CD4-positive, CD25-positive, alpha-beta regulatory T cell (primary cell): Measurements from ENCODE around the gene GPR101. TPM values are rescaled to one million over a fixed set of nuclear protein-coding genes. Genes with fewer than 3 reads are reported as not detected.
A peak's percentile ranks its signal among the peaks of the same experiment; 100 is the strongest.

Experiments
- ATAC-seq, 2 donors: fragments of 150-1000 bp; cut with Tn5 transposase; one replicate each; pipeline ENCODE4 v1.10.0; 2021; ENCODE audit warnings: low read depth in 2 of 2, moderate number of reproducible peaks in 2 of 2, moderate library complexity in 1 of 2
- DNase-seq, 3 donors: peaks; one replicate each; pipeline versions ENCODE4 v3.0.0 to v3.0.0-alpha.2; 2012 to 2022; ENCODE audit warnings: mixed read lengths in 1 of 3
- H3K27ac ChIP-seq: one replicate; pipeline ENCODE4 v1.7.0; 2013; ENCODE audit warnings: mild to moderate bottlenecking, low read length; ENCODE audit not compliant: insufficient read depth, poor library complexity, severe bottlenecking
- H3K27me3 ChIP-seq: one replicate; pipeline ENCODE4 v1.7.0; 2013; ENCODE audit warnings: low read length; ENCODE audit not compliant: control insufficient read depth, insufficient read depth
- H3K36me3 ChIP-seq: one replicate; pipeline ENCODE4 v1.7.0; 2013; ENCODE audit warnings: mild to moderate bottlenecking, low read length, moderate library complexity; ENCODE audit not compliant: control insufficient read depth, insufficient read depth
- H3K4me1 ChIP-seq: 2 replicates; pipeline ENCODE4 v1.7.0; 2013; ENCODE audit warnings: mild to moderate bottlenecking, low read length; ENCODE audit not compliant: insufficient read depth, control insufficient read depth, poor library complexity, severe bottlenecking
- H3K4me3 ChIP-seq: one replicate; pipeline ENCODE4 v1.7.0; 2013; ENCODE audit warnings: low read depth, mild to moderate bottlenecking, low read length, moderate library complexity
- H3K9me3 ChIP-seq, 2 experiments: 1 replicate in 1 of 2; 2 replicates in 1 of 2; pipeline ENCODE4 v1.7.0; 2013; ENCODE audit warnings: low read length in 2 of 2, mild to moderate bottlenecking in 1 of 2, moderate library complexity in 1 of 2; ENCODE audit not compliant: control insufficient read depth in 2 of 2
- H3K27ac Mint-ChIP-seq, 3 donors: one replicate each; pipeline ENCODE4 v1.8.0; 2020 to 2022; ENCODE audit warnings: mild to moderate bottlenecking in 3 of 3, mixed read lengths in 3 of 3, moderate library complexity in 2 of 3
- H3K27me3 Mint-ChIP-seq: one replicate; pipeline ENCODE4 v1.8.0; 2022; ENCODE audit warnings: mild to moderate bottlenecking, mixed read lengths
- H3K36me3 Mint-ChIP-seq: one replicate; pipeline ENCODE4 v1.8.0; 2020; ENCODE audit warnings: mixed read lengths
- H3K4me1 Mint-ChIP-seq, 4 donors: one replicate each; pipeline ENCODE4 v1.8.0; 2020 to 2022; ENCODE audit warnings: mixed read lengths in 4 of 4, mild to moderate bottlenecking in 1 of 4
- H3K4me3 Mint-ChIP-seq, 4 donors: one replicate each; pipeline ENCODE4 v1.8.0; 2020 to 2022; ENCODE audit warnings: mild to moderate bottlenecking in 4 of 4, mixed read lengths in 4 of 4, moderate library complexity in 3 of 4
- H3K9me3 Mint-ChIP-seq, 7 donors: one replicate each; pipeline ENCODE4 v1.8.0; 2020 to 2022; ENCODE audit warnings: mixed read lengths in 7 of 7, mild to moderate bottlenecking in 3 of 7, moderate library complexity in 2 of 7
- polyA plus RNA-seq, 4 donors: library from polyadenylated mRNA; unstranded; fragments of 300-500 nt; fragmentation: Illumina TruSeq; gene quantifications; one replicate each; pipeline ENCODE4 v1.2.3, GENCODE V29; 2021
- total RNA-seq: library from RNA; stranded (reverse); gene quantifications from one replicate; pipeline ENCODE4 v1.2.3, GENCODE V29; 2022

Gene GPR101, protein sequence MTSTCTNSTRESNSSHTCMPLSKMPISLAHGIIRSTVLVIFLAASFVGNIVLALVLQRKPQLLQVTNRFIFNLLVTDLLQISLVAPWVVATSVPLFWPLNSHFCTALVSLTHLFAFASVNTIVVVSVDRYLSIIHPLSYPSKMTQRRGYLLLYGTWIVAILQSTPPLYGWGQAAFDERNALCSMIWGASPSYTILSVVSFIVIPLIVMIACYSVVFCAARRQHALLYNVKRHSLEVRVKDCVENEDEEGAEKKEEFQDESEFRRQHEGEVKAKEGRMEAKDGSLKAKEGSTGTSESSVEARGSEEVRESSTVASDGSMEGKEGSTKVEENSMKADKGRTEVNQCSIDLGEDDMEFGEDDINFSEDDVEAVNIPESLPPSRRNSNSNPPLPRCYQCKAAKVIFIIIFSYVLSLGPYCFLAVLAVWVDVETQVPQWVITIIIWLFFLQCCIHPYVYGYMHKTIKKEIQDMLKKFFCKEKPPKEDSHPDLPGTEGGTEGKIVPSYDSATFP
- total RNA-seq (not detected), polyA plus RNA-seq (not detected)

DNA sequence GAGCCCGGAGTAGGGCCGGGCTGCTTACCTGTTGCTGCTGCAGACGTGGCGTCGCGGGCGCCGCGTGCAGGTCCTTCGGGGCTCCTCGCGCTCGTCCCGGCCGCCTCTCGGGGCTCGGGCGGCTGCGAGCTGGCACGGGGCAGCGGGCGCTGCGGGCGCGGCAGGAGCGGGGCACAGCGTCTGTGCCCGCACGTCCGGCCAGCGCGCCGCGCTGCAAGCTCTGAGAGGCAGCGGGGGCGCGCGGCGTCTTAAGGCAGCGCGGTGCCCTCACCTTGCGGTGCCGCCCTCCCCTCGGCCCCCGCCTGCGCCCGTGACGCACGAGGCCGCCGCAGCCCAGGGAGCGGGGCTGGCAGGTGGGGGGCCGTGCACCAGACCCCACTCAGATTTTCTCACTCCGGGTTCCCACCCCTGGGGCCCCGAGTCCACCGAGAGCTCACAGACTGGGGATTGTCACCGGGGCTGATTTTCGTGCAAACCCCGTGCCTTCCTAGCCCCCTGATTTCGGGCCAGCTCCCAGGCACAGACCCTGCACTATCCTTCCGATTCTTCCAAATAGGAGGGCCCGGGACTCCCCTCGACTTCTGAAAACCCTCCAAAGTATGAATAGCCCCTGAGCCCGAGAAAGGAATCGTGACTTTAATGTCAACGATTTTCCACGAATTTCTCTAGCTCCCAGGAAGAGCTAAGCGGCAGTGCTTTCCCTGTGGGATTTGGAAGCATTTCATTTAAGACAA lies at the start of gene GPR101:
Gene GPR101 (minus strand): TSS at position 222 of the 734 bp plus-strand sequence. CDS start 2,321 bp downstream, outside the sequence.
- Histone ChIP-seq H3K36me3 (no peaks in the 10 kb centered on the region), H3K4me1 (peaks cover 12% of the 10 kb centered on the region), H3K27me3 (peaks cover 17% of the 10 kb centered on the region), H3K4me3 (no peak within 1 kb of the TSS), H3K27ac (no peak within 1 kb of the TSS), H3K9me3 (no peaks in the 10 kb centered on the region)
- Mint-ChIP-seq H3K9me3 (peaks cover 0 to 2% (median 0%) of the 10 kb centered on the region in 7 donors), H3K4me1 (peaks cover 0 to 12% (median 6%) of the 10 kb centered on the region in 4 donors), H3K4me3 (peak within 1 kb of the TSS in 3 of 4 donors; percentile 15 to 79 (median 31)), H3K27me3 (peaks cover 58% of the 10 kb centered on the region), H3K27ac (no peak within 1 kb of the TSS), H3K36me3 (no peaks in the 10 kb centered on the region)
- no peak for ATAC-seq
- DNase-seq, result peak in 1 of 3 donors; percentile 16

DNA sequence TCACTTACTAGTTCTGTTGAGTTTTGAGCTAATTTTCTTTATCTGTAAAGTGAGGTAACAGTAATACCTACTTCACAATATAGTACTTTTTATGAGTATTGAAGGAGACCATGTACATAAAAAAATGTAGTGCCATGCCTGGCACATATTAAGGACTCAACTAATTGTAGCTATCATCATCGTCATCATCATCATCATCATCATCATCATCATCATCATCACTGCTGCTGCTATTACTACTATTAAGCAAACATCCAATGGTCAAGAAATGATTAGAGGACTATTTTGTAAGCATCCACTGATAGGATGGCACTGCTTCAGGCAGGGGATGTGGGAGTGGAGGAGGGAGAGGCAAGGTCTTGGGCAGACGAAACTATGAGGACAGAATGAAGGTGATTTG lies 47.4 kb upstream of the GPR101 start:
- no peaks in the 10 kb centered on the region for H3K36me3 ChIP-seq
- DNase-seq (no peak), ATAC-seq (no peak)
- peaks cover 3% of the 10 kb centered on the region for H3K27me3 ChIP-seq
- H3K4me1 ChIP-seq, result no peaks in the 10 kb centered on the region
- peaks cover 0 to 3% (median 0%) of the 10 kb centered on the region in 7 donors for H3K9me3 Mint-ChIP-seq
- H3K4me3 Mint-ChIP-seq, result no peak overlapping the region
- H3K27ac ChIP-seq, result no peak overlapping the region
- H3K36me3 Mint-ChIP-seq, result no peaks in the 10 kb centered on the region
- H3K27me3 Mint-ChIP-seq, result peaks cover 6% of the 10 kb centered on the region
- H3K27ac Mint-ChIP-seq, result no peak overlapping the region
- no peak overlapping the region for H3K4me3 ChIP-seq
- no peaks in the 10 kb centered on the region for H3K4me1 Mint-ChIP-seq
- H3K9me3 ChIP-seq, result no peaks in the 10 kb centered on the region

DNA sequence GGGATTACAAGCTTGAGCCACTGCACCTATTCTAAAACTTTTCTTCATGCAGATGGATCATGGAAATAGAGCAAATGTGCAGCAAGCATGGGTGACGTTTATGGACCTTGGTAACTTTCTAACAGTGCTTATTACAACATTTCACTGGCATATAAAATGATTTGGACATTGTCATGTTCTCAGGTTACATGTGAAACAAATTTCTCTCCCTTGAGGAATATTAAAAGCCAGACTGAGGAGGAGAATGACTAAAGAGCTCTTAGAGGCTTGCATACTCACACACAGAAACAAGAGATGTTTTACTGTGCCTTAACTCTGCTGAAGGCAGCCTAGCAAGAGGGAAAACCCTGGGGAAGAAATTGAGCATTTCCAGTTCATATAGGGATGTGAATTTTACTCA lies 38.6 kb upstream of the GPR101 start:
- Mint-ChIP-seq H3K4me1 (no peaks in the 10 kb centered on the region), H3K4me3 (peak overlapping the region in 1 of 4 donors; percentile 92), H3K27ac (no peak overlapping the region), H3K9me3 (peaks cover 0 to 4% (median 0%) of the 10 kb centered on the region in 7 donors), H3K36me3 (no peaks in the 10 kb centered on the region), H3K27me3 (peaks cover 6% of the 10 kb centered on the region)
- Histone ChIP-seq H3K36me3 (no peaks in the 10 kb centered on the region), H3K27me3 (no peaks in the 10 kb centered on the region), H3K4me1 (no peaks in the 10 kb centered on the region), H3K9me3 (no peaks in the 10 kb centered on the region), H3K27ac (no peak overlapping the region), H3K4me3 (no peak overlapping the region)
- no peak for DNase-seq
- no peak for ATAC-seq

DNA sequence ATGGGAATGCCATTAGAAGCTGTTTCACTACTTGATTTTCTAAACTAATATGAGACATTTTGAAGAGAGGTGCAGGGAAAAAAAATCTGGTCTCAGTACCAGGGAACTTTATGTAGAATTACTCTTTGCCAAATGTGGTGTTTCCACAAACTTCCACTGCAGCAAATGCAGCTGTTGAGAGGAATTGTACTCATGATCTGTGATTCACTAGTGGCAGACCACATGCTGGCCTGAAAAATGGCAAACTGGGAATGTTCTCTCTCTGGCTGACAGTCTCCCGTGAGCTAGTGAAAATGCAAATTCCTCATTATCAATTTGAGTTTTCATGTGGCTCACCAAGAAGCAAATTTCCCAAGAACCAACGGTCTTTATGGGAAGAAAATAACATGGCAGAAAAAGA lies 37.8 kb upstream of the GPR101 start:
- DNase-seq, result no peak

DNA sequence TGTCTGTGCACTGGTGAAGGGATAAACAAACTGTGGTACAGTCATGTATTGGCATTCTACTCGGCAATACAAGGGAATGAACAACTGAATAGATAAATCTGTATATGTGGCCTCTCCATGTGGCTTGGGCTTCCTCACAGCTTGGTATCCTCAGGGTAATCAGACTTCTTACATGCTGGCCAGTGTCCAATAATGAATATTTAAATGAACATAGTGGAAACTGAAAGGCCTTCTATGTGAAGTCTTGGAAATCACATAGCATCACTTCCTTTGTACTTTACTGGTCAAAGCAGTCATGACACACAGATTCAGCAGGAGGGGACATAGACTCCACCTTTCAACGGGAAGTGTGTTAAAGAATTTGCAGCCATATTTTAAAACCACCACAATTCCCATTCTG lies 33.4 kb upstream of the GPR101 start:
- Histone ChIP-seq H3K36me3 (no peaks in the 10 kb centered on the region), H3K4me1 (no peaks in the 10 kb centered on the region), H3K4me3 (no peak overlapping the region), H3K27me3 (no peaks in the 10 kb centered on the region), H3K9me3 (no peaks in the 10 kb centered on the region), H3K27ac (no peak overlapping the region)
- H3K36me3 Mint-ChIP-seq, result no peaks in the 10 kb centered on the region
- no peaks in the 10 kb centered on the region for H3K4me1 Mint-ChIP-seq
- ATAC-seq, result no peak
- no peak for DNase-seq
- H3K27ac Mint-ChIP-seq, result no peak overlapping the region
- H3K27me3 Mint-ChIP-seq, result no peaks in the 10 kb centered on the region
- no peaks in the 10 kb centered on the region for H3K9me3 Mint-ChIP-seq
- H3K4me3 Mint-ChIP-seq, result no peak overlapping the region

More for the DNA sequence above, 37.8 kb upstream of the GPR101 start:
- peaks cover 6% of the 10 kb centered on the region for H3K27me3 Mint-ChIP-seq
- no peaks in the 10 kb centered on the region for H3K27me3 ChIP-seq
- no peaks in the 10 kb centered on the region for H3K36me3 ChIP-seq
- no peak overlapping the region for H3K27ac Mint-ChIP-seq
- no peak overlapping the region for H3K27ac ChIP-seq
- no peak for ATAC-seq
- H3K4me3 ChIP-seq, result no peak overlapping the region
- H3K4me1 ChIP-seq, result no peaks in the 10 kb centered on the region
- no peak overlapping the region for H3K4me3 Mint-ChIP-seq
- no peaks in the 10 kb centered on the region for H3K4me1 Mint-ChIP-seq
- H3K36me3 Mint-ChIP-seq, result no peaks in the 10 kb centered on the region
- H3K9me3 Mint-ChIP-seq, result peaks cover 0 to 4% (median 0%) of the 10 kb centered on the region in 7 donors
- H3K9me3 ChIP-seq, result no peaks in the 10 kb centered on the region

DNA sequence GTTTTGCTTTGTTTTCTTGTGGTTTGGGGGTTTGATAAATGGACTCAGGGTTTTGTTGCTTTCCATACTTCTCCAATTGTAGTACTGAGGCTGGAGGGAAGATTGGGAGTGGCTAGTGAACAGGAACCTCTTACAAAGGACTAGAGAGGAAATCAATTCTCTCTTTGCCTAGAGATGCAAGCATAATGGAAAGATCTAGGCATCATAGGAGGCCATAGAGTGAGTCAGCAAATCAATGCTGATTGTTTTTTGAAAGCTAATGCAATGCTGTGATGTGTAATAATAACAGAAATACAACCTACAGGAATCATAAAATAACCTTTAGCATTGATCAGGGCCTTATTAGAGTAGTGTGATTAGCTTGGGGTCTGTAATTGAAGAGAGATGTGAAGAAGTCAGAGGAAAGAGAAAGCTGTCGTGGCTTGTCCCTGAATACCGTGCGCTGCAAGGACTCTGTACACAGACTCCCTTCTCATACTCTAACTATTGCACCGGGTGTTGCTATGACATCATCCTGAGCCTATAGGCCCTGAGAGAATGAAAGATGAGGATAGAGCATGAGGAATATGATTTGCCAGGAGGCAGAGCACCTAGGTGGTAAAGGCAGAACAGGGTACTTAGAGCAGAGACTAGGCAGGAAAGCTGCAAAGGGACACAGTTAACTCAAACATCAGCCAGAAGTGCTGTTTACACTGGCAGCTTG lies 29.3 kb upstream of the GPR101 start:
- ATAC-seq, result no peak
- H3K27me3 Mint-ChIP-seq, result peaks cover 4% of the 10 kb centered on the region
- DNase-seq, result no peak
- H3K36me3 ChIP-seq, result no peaks in the 10 kb centered on the region
- no peak overlapping the region for H3K27ac Mint-ChIP-seq
- no peak overlapping the region for H3K27ac ChIP-seq
- no peaks in the 10 kb centered on the region for H3K36me3 Mint-ChIP-seq
- no peaks in the 10 kb centered on the region for H3K4me1 ChIP-seq
- no peak overlapping the region for H3K4me3 Mint-ChIP-seq
- no peaks in the 10 kb centered on the region for H3K4me1 Mint-ChIP-seq
- H3K4me3 ChIP-seq, result no peak overlapping the region
- H3K27me3 ChIP-seq, result no peaks in the 10 kb centered on the region
- H3K9me3 ChIP-seq, result no peaks in the 10 kb centered on the region
- no peaks in the 10 kb centered on the region for H3K9me3 Mint-ChIP-seq

DNA sequence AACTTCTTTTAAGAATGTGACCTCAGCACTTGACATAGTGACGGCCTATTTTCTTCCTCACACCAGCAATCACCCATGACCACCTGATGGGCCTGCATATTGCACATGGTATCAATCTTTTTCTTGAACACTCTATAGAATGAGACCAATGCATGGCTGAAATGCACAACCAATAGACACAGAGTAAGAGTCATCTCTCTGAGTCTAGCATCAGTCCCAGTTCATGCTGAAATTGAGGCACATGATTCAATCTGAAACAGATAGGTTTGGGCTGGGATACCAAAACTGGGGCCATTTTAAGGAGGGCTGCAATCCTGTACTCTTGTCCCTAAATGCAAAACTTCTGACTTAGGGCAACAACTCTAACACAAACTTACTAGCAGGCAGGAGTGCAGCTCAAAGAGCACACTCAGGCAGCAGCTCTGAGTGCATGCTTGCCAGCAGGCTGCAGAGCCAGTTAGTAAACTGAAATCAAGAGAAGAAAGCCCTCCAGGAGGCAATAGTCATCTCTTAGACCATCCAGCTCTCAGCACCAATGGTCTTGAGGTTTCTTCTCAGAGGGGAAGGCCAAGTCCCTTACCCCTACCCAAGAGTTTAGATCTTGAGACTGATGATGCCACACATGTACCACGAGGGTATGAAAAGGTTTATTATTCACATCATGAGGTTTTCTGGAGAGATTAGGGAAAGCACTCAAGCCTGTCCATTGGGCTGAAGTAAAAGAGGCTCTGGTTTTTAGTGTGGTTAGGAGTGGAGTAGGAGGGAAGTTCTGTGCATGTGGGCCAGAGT lies 24.7 kb upstream of the GPR101 start:
- Mint-ChIP-seq H3K27me3 (peaks cover 29% of the 10 kb centered on the region), H3K27ac (no peak overlapping the region), H3K9me3 (peaks cover 0 to 1% (median 0%) of the 10 kb centered on the region in 7 donors), H3K4me1 (no peaks in the 10 kb centered on the region), H3K36me3 (no peaks in the 10 kb centered on the region), H3K4me3 (no peak overlapping the region)
- Histone ChIP-seq H3K27ac (no peak overlapping the region), H3K4me3 (no peak overlapping the region), H3K9me3 (no peaks in the 10 kb centered on the region), H3K4me1 (no peaks in the 10 kb centered on the region), H3K27me3 (peaks cover 7% of the 10 kb centered on the region), H3K36me3 (no peaks in the 10 kb centered on the region)
- ATAC-seq (no peak), DNase-seq (no peak)
